HG03457 (cell line): ENCODE results near the gene MITF.

ENCODE experiments used
- ATAC-seq: cut with Tn5 transposase; IDR thresholded peaks from one replicate; pipeline ENCODE4 v1.9.1; 2021; ENCODE audit warnings: moderate number of reproducible peaks; ENCODE audit not compliant: unreplicated experiment

MITF gene

DNA sequence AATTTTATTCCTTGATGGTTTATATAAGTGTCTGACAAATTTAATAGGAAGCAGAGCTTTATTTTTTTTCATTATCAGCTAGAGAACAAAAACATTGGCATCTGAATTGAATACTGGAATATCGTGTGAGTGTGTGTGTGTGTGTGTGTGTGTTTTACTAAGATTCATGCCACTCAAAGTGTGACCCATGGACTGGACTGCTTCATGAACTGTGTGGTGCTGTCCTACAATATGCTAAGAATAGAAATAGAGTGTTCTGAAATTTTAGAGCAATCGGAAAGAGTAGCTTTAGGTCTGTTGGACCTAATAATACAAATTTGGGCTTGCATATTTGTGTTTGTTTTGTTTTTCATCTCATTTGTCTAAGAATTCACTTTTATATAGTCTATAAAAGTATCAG, 89.6 kb downstream of the MITF start:
- ATAC-seq, result no peak

DNA sequence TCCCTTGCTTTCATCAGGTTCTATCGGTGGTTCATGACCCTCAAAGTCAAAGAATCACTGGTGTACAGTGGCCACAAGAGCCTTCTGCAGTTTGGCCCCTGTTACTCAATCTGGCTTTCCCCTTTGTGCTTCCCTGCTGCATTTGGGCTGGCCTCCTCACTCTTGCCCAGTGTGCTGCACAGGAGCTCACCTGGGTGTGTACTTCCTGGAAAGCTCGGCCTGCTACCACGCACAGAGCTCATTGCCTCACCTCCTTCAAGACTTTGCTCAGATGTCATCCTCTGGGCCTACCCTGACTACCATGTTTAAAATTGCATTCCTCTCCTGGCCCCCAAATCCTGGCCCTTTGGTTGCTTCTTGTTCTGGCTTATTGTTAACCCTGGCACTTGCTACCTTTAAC, 90.9 kb downstream of the MITF start:
- ATAC-seq, result no peak

DNA sequence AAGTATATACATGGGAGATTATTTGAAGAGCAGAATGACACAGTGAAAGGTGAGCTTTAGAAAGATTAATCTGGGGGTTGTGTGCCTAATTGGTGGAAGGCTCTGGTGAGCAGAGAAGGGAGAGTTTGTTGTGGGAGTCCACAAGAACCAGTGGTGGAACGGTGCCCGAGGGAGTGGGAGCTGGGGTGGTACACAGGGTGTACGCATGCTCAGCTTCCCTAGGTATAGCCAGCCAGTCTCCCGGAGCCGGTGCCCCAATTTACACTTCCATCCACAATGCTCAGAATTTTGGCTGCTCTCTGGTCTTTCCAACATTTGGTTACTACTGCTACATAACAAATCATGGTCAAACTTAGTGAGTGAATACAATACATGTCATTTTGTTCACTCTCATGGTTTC, 92.5 kb downstream of the MITF start:
- ATAC-seq, result no peak

DNA sequence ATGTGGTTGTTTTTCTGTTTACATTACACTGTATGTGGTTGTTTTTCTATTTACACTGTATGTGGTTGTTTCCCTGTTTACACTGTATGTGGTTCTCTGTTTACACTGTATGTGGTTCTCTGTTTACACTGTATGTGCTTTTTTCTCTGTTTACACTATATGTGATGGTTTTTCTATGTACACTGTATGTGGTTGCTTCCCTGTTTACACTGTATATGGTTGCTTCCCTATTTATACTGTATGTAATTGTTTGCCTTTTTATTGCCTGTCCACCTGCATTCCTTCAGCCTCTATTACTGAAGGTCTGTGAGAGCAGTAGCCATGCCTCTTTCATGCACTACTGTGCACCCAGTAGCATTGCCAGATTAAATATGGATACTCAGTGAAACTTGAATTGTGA, 94.3 kb downstream of the MITF start:
- ATAC-seq, result no peak

DNA sequence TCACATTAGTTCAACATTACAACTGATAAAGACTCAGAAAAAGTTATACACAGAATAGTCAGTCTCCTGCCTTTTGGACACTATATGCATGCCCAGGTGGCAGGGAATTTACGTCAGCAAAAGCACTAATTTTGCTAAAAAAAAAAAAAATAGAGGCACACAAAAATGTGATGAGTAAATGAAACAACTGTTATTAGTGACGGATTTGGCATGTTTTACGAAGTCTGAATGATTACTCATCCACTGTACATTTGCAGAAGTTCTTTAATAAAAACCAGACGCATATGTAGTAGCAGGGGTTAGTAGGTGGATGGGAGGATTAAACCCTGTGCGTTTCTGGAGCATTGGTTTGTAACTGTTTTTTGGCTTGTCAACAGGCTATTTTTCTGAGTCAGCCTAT, 99.0 kb downstream of the MITF start:
- ATAC-seq, result no peak

DNA sequence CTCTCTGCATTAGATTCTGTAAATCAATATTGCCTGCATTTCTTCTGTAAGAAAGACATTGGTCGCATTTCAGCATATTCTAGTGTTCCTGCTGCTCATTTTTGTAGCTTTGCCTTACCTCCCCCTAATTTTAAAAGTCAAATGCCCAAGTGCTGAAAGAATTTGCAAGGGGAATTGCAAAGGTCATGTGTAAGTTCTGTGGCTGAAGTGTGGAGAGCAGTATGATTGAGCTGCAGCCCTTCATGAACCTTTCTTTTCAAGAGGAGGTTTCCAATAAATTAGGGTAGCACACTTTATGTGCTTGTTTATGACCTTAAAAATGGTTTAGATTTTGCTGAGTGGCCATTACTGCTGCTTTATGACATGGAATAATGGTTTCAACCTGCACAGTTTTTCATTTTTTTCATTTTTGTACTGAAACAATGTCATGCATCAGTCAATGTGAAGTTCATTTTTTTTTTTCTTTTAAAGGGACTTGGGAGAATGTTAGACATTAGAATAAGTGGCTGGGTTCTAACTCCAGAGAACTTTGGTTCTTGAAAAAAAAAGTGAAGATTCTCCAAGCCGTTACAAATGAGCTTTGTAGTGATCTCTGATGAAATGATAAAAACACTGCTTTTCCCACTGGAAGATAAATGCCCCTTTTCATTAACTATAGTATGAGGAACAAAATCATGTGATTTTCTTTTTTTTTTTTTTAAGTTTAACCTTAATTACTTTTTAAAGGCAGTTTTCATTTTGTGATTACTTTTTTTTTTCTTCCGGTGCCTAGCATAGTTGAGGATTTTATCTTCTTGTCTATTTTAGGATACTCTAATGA, 99.6 kb downstream of the MITF start:
- no peak for ATAC-seq

DNA sequence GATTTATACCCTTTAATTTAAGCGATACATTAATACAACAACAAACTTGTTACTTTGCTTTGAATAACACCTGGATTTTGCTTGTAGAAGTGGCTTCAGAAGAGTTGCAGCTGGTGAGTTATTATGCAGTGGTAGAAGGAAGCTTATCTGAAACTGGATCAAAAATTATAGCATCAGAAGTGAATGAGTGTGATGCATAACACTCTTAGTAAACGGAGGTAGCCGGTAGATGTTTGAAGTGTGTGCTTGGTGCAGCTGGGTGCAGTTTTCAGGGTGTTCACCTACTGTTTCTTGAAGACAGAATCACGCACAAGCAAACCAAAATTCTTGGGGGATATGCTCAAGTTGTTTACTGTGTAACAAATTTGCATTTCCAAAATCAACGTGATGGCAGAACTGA, 103.1 kb downstream of the MITF start:
- no peak for ATAC-seq

DNA sequence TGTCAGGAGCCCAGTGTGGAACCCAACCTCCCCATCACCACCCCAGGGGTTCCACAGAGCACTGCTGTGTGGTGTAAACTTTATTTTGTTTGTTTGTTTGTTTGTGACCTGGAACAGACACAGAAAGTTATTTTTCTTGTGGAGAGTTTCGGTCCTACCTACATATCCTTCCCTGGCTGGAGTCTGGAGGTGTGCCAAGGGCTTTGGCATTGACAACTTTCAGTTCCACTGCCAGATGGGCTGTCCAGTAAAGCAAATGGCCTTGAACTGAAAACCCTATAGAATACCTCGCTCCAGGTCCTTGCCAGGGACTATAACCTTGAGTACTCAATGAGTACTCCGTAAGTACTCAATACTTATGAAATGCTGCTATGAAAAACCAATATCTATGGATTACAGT, 103.5 kb downstream of the MITF start:
- no peak for ATAC-seq

DNA sequence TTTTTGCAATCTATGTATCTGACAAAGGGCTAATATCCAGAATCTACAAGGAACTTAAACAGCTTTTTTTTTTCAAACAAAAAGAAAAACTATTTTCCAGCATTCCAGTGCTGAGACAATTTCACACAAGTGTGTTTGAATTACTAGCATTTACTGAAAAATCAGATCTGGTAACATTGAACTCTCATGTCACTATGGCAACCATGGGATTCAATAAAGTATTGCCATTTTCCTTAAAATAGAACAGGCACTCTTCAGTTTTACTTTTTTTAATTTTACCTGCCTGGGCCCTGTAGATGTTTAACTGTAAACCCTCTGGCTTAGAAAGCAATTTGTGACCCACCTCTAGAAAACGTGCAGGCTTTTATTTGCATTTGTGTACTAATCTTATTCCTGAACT, 105.4 kb downstream of the MITF start:
- ATAC-seq, result no peak

DNA sequence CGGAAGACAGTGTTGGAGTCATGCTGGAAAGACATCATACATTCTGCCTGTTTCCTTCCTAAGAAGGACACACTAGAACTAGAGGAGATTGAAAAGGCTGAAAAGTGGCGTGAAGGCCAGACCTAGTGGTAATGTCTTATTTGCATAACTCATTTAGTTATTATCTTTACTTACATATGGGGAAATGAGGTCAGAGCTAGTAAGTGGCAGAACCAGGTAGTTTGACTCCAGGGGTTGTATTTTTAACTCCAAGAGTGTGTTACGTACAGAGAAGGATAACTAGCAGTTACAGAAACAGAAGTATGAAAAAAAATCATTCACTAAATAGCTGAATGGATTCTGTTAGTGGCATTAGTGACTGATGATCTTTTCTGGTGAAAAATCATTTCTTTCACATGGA, 108.0 kb downstream of the MITF start:
- ATAC-seq, result no peak

DNA sequence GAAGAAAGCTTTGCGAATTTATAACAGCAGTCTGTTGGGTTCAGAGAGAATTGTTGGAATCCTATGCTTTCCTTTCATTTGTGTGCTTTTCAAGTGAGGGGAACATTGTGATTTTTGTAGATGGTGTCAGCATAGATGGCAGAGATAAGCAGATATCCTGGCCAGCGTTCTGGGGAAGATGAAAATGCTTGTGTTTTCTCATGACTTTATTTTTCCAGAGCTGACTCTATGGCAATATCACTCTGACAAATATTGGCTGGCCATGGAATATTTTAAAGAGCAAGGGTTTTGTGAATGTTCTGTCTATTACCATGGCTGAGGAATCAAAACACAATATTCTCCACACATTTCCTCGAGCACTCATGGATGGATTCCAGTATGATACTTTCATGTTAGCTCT, 108.8 kb downstream of the MITF start:
- no peak for ATAC-seq

DNA sequence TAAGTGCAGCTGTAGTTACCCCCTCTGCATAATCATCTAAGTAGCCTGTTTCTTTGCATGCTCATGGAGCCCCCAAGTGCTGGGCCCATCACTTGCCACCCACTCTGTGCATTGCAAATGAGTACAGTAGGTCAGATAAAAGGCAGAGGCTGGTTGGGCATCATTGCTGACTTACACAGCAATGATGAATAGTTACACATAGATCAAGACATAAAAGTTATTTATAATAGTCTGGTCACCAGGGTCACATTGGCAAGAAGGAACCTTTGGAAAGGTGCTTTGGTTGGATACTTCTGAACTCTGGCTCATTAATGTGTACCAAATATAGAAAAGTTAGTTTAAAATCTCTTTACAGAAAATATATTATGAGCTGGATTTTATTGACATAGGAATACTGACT, 111.6 kb downstream of the MITF start:
- ATAC-seq, result no peak

DNA sequence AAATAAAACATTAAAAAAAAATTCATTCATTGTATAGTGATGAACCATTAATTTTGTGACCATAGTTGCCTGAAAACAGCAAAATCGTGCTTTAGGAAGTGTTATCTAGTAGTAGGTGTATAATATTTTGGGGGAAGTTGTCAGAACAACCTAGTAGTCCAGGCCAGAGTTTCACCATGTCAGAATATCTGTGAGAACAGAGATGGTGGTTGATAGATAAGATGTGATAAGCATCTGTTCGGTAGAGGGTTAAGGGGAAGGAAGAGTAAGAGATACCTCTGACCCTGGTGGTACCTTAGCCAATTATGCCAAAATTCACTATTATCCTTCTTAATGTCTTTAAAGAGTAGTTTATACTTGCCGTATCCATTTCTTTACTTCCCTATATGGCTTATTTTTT, 113.8 kb downstream of the MITF start:
- ATAC-seq, result no peak

DNA sequence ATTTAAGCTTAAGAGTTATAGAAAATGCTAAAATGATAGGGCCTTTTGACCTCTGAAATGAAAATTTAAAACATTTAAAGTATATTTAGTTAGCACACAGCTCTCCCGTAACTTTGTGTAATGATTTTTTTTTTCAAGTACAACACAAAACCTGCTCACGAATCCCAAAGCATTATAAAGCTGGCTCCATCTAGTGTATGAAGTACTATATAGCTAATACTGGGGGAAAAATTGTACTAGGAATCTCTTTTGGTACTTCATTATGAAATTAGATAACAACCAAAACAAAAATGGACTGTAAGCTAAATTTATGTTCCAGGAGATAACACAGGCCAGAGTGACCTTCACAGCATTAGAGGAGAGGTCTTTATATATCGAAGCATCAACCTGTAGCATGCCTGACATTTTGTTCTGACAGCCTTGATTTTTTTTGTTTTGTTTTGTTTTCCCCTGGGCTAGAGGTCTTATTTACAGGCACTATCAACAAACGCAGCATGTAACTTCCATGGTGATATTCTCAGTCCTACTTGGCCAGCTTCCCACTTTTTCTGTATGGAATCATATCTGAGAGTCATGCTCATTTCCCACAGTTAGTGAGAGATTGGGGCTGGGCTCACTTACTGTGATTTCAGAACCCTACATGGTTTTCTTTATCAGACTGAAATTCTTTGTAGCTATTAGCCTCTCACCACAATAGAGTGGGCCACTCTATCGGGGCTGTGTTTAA, 116.3 kb downstream of the MITF start:
- no peak for ATAC-seq

DNA sequence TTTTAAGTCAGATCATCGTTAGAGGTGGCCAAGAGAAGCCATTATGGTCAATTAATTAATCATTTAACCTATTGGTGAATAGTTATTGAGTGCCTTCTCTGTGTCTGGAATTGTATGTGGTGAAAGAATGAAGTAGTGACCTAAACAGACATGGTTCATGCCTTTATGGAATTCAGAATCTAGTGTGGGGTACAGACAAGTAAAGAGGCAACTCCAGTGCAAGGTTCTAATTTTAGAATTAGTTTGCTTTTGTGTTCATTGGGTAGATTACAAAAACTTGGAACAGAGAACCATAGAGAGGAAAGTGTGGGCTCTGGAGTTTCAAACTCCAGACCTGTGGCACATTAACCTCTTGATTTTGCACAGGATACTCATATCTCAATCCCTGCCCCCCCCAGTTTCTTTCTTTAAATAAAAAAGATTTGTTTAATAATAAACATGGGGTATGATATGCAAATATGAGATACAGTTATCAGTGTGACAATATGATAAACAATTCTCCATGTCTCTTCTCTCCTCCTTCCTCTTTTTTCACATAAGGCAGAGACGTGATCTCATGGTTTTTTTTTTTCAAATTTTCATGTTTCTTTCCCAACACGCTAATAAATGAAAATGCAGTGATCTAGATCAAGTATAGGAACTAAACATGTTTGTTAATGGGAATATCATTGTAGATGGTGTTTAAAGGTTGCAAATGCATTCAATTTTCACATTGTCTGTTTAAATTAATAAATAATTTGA, 117.9 kb downstream of the MITF start:
- no peak for ATAC-seq

DNA sequence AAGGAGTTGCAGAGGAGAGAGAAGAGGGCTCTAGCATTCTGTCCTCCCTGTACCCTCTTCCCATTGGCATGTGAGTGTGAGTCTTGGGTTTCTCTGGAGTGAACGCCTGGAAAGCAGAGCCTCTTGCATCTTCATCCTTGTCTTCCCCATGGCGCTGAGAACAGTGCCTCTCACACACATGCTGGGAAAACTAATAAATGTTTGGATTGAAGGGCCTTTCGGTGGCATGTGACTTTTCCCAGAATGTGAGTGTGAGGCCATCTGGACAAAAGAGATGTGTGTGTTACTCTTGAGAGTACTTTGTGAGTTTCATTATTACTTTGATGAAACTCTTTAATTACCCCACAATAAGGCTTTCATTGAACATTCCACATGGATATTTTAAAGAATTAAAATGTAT, 122.3 kb downstream of the MITF start:
- ATAC-seq, result no peak

DNA sequence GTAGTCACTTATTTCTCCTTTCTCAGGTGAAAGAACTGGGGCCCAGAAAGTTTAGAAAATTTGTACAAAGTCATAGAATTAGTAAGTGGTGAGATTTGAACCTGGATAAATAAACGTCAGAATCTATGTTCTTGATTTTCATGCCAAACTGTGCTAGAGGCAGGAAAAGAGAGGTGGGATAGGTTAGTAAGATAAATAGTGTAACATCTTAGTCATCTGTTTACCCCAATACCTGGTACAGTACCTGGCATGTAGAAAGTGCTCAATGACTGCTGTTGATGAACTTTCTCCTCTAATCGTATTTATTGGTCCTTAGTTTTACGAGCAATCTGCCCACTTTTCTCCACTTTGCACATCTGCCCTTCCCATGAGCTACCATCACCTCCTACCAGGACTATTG, 124.9 kb downstream of the MITF start:
- no peak for ATAC-seq

DNA sequence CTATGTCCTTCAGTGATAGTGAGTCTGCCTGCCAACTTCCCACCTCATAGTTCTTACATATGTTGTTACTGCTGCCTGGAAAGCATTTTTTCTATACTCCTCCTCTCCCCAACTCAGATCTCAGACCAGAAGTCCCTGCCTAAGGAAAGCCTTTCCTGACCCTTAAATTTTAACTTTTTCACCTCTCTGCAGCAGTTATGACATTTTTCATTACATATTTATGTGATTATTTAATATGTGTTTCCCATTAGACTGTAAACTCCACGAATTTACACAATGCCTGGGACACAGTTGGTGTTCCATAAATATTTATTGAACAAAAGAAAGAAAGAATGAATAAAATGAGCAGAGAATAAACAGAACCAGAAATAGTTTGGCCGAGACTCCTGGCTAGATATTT, 125.5 kb downstream of the MITF start:
- ATAC-seq, result no peak

DNA sequence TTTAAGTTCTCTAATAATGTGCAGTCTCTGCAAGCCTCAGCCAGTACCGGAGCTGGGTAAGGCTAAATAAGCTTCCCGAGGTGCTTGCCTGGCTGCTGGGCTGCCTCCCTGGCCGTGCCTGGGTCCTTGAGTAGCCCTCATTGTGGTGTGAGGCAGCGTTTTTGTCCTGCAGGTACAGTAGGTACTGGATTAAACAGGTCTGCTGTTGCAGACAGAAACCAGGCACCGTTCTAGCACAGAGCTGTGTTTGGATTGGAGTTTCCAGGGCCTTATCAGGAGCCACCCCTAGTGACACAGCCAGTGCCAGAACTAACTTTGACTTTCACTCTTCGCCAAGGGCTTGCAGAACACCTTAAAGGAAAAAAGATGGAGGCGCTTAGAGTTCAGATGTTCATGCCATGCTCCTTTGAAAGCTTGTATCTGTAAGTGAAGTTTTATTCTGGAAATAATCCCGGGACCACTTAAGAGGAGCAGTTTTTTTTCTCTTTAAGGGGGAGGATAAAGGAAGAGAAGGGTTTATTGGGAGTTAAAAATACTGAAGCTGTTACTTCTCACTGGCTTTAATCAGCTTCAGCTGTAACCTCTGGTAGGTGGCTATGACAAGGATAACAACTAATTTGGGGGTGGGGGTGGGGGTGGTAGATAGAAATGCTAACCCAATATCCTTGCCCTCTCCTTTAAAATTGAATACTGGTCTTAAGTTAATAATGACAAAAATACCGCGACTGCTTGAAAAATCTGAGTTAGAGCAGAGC, 126.8 kb downstream of the MITF start:
- no peak for ATAC-seq

DNA sequence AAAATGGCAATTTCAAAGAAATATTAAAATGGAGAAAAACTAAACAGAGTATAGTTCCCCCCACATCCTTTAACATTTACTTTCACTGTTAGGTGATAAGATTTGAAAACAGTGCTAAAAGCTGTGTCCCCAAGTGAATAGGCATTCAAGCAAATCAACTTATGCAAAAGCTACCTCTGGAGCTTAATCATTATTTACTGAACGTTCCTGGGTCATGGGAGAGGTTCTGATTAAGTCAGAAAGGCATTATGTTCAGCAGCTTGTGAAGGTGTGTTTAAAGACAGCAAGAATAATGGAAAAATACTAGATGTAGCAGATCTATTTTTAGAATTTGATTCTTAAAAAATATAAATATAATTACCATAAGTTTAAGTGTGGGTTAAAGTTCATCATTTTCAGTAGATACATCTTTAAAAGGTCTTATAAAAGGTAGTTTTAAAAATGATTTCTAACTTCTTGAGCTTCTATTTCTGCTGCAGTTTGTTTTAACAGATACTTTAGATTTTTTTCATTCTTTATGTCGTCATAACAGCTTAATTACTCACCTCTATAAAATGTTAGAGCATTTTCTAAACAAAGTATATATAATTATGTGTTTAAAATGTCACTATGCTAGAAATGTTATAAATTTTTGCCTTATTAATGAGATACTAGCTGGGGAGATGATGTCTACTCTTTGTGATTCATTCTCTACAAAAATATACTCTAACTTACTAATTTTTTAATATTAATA, 127.9 kb downstream of the MITF start:
- ATAC-seq, result no peak
